GM18907 (cell line): ENCODE measurements around the gene ARHGEF9.
A peak's percentile ranks its signal among the peaks of the same experiment; 100 is the strongest.

ENCODE experiments used
- ATAC-seq: cut with Tn5 transposase; IDR thresholded peaks from one replicate; pipeline ENCODE4 v1.9.1; 2021; ENCODE audit warnings: mild to moderate bottlenecking, moderate library complexity; ENCODE audit not compliant: unreplicated experiment

The ARHGEF9 gene

GRCh38 chrX:63747331-63747730 is 37.7 kb downstream of the ARHGEF9 start:
- ATAC-seq = no peak

GRCh38 chrX:63746715-63747114 is 38.3 kb downstream of the ARHGEF9 start:
- ATAC-seq = peak; percentile 31

GRCh38 chrX:63746278-63746677 is 38.7 kb downstream of the ARHGEF9 start:
- ATAC-seq = peak; percentile 93

- ATAC-seq = no peak
Observed at GRCh38 chrX:63744850-63745394, 40.1 kb downstream of the ARHGEF9 start.

GRCh38 chrX:63743596-63743995 is 41.4 kb downstream of the ARHGEF9 start:
- ATAC-seq = no peak

GRCh38 chrX:63740382-63740781 is 44.6 kb downstream of the ARHGEF9 start:
- peak; percentile 68 for ATAC-seq

- peak; percentile 19 for ATAC-seq
Observed at GRCh38 chrX:63739885-63740284, 45.1 kb downstream of the ARHGEF9 start.

- ATAC-seq = peak; percentile 48
Observed at GRCh38 chrX:63738696-63739095, 46.3 kb downstream of the ARHGEF9 start.

GRCh38 chrX:63737131-63737921 is 47.7 kb downstream of the ARHGEF9 start:
- no peak for ATAC-seq

- ATAC-seq = no peak
Observed at GRCh38 chrX:63735882-63736281, 49.1 kb downstream of the ARHGEF9 start.

GRCh38 chrX:63720293-63720692 is 64.7 kb downstream of the ARHGEF9 start:
- ATAC-seq = no peak

- ATAC-seq = no peak
Observed at GRCh38 chrX:63719633-63720032, 65.4 kb downstream of the ARHGEF9 start.

GRCh38 chrX:63718010-63718694 is 66.9 kb downstream of the ARHGEF9 start:
- peak; percentile 79 for ATAC-seq

- no peak for ATAC-seq
Observed at GRCh38 chrX:63713526-63713925, 71.5 kb downstream of the ARHGEF9 start.

GRCh38 chrX:63708801-63709200 is 76.2 kb downstream of the ARHGEF9 start:
- ATAC-seq = no peak

GRCh38 chrX:63702556-63702955 is 82.5 kb downstream of the ARHGEF9 start:
- ATAC-seq = no peak

GRCh38 chrX:63686878-63687714 is 97.9 kb downstream of the ARHGEF9 start:
- ATAC-seq = peak; percentile 91

- ATAC-seq = no peak
Observed at GRCh38 chrX:63680423-63680822, 104.6 kb downstream of the ARHGEF9 start.

GRCh38 chrX:63679432-63679831 is 105.6 kb downstream of the ARHGEF9 start:
- ATAC-seq = no peak

- no peak for ATAC-seq
Observed at GRCh38 chrX:63675716-63676115, 109.3 kb downstream of the ARHGEF9 start.

GRCh38 chrX:63673896-63674295 is 111.1 kb downstream of the ARHGEF9 start:
- no peak for ATAC-seq
